IPS-NIHi7 (cell line): ENCODE data around the gene RAPGEF1.

Source experiments
- DNase-seq: peaks from one replicate; pipeline ENCODE4 v3.0.0; 2012; ENCODE audit warnings: mixed read lengths; ENCODE audit errors: extremely low spot score

The RAPGEF1 gene

DNA sequence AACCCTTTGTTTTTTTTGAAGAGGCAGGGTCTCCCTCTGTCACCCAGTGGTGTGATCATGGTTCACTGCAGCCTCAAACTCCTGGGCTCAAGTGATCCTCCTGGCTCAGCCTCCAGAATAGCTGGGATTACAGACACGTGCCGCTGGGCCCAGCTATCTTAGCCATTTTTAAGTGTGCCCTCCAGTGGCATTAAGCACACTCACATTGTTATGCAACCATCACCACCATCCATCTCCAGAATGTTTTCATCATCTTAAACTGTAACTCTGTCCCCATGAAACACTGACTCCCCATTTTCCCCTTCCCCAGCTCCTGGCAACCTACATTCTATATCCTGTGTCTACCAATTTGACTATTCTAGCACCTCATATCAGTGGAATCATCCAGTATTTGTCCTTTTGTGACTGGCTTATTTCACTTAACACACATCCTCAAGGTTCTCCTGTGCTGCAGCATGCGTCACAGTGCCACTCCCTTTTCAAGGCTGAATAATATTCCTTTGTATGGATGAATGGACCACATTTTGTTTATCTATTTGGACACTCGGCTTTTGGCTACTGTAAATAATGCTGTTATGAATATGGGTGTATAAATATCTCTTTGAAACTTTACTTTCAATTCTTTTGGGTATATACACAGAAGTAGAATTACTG is 12.5 kb upstream of the RAPGEF1 start:
- DNase-seq, result no peak

DNA sequence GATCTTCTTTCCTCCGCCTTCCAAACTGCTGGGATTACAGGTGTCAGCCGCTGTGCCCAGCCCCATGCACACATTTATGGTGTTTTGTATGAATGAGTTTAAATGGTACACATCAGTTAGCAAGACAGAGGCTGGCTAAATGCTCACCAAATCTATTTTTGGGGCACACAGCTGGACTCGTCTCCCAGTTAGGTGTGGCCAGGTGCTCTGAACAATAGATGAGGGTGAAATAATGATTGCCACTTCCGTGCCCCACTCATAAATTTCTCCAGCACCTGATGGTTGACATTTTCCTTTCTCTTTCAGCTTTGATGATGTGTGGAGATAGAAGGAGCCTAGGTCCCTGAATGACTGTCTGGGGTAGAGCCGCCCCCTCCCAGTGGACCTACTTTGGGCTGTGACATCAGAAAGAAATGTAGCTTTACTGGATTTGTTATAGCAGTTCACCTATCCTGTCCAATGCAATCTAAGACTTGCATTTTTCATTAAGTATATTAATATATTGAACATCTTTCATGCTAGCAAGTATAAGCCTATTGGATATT is 8.6 kb upstream of the RAPGEF1 start:
- no peak for DNase-seq

DNA sequence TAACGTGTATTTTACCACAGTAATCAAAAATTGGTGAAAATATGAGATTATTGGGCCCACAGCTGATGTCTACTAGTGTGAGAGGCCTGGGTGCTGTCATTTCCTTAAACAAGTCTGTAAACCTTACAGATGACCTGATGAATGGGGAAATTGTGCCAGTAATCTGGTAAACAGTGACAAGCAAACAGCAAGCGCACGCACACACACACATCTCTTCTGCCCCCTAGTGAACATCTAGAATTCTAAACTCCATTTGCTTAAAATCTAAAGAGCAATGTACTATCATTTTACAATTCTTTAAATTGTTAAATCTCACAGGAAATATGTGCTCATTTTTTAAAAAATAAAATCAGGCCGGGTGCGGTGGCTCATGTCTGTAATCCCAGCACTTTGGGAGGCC is 7.5 kb upstream of the RAPGEF1 start:
- DNase-seq, result no peak

DNA sequence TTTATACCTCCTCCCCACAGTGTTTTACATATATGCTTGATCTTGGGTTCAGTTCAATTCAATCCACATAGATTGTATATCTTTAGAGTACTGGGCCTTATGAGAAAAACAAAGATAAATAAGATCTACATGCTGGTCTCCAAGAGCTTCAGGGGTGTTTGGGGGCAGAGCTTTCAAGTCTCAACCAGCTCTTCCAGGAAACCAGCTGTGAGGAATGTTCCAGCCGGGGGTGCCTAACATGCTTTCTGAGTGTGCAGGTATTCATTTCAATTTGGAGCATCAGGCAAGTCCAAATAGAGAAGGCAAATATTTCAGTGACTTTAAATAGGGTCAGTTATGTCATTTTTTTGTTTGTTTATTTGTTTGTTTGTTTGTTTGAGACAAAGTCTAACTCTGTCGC is 5.7 kb upstream of the RAPGEF1 start:
- DNase-seq, result no peak

DNA sequence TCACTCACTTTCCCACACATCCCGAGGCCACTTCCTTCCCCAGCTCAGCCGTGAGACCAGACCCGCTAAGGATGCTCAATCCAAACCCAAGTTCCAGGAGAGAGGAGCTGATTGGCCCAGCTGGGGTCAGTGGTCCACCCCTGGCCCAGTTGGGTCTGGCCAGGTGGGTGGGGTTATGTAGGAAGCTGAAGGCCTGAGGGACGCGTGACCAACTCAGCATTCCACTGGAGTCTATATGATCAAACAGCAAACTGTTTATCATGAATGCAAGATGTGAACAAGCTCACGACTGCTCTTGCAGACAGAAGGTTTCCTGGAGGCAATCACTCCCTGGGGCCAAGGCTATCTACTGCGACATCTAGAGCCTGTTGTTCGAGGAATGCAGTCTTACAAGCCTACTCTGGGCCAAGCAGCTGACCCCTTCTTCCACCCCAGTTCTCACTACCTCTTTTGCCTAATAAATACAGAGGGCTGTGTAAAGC is 4.9 kb upstream of the RAPGEF1 start:
- no peak for DNase-seq

DNA sequence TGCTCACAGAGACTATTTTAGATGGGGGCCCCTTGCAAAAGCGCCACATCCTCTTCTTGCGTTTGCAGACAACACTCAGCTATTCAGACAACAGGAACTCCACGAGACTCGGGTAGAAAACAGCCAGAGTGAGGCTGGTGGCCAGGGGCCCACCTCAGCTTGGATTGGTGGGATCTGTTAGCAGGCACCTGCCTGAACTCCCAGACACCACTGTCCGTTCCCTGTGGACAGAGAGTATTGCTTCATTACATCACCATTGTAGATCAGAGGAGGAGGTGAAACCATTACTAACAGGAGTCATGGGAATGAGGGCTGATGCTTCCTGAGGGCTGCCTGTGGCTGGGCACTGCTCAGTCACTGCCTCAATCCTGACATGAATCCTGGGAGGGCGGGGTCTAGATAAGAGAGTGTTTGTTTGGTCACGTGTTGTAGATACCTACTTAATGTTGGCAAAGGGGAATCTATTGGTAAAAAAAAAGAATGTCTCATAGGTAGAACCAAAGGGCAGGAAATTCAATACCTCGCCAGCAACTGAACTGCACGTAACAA is 4.4 kb upstream of the RAPGEF1 start:
- DNase-seq, result no peak

DNA sequence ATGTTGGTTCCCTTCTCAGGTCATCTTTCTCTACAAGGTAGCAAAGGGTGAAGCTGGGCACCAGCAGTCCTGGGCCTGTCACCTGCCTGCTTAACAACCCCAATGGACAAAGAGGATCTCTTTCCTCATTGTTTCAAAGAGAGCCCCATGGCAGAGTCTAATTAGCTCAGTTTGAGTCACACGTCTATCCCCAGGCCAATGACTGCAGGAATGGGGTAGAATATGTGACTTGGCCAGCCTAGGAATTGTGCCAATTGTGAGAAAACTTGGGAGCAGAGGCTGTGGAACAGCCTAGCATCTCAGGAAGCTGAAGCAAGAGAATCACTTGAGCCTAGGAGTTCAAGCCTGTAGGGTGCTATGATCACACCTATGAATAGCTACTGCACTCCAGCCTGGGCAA is 3.6 kb upstream of the RAPGEF1 start:
- no peak for DNase-seq

DNA sequence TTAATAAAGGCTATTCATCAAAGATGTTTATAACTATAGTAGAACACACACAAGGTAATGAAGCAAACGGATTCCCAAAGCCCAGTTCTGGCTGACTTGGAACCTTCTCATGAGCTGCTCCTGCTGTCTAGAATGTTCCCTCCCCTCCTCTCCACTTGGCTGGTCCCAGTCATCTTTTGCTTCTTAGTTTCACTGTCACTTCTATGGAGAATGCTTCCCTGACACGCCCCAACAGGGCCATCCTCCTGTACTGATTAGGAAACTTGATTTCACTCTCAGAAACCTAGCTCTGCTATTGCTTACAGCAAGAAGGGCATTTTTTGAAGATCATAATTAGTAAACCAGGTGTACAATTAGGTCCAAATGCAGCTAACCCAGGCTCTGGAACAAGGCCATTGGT is 3.2 kb upstream of the RAPGEF1 start:
- no peak for DNase-seq

DNA sequence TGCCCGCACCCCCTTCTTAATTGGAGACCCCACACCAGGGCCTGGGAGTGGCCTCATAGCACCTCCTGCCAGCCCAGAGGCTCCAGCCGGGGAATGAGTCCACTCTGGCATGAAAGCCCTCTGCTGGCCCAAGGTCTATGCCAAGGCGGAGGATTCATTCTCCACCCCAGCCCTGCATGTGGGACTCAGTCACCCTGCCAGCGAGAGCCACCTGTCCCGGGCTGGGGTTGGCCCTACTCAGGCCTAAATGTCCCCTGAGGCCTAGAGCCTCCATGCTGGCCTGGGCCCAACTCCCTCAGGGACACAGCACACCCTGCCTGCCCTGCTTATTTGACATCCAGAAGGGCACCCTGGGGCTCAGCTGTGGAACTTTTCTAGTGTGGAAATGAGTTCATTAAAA is 1.0 kb upstream of the RAPGEF1 start:
- DNase-seq, result no peak

DNA sequence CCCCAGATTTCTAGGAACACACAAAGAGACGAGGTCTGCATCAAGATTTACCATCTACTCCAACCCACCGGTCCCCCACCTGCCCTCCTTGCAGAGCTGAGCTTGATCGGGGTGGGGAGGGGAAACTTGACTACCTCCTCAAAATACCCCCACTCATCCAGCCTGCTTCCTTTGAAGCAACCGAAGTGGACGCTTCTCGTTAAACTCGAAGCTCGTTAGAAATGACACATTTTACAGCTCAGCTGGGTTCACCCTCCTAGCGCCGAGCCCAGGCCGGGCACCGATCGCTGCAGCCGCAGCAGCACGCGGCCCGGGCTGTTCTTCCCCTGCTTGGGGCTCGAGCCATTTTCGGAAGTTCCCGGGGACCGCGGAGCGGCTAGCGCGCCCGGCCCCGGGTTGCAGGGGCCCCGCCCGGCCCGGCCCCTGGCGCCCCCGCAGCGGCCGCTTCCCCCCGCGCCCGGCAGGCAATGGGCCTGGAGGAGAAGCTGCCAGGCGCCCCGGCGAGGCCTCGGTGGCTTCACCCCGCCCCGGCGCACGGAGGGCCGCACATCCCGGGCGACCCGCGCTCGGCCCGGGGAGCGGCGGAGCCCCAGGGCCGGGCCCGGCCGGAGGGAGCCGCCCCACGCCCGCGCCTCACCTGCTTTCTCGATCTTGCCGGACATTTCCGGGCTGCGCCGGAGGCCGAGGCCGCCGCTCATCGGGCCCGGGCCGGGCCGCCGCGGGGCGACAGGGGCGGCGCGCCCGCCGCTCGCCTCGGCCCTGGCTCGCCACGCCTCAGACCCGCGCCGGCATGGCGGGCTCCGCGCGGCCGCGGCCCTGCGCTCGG is 530 bp downstream of the RAPGEF1 start:
- DNase-seq, result peak; percentile 53

DNA sequence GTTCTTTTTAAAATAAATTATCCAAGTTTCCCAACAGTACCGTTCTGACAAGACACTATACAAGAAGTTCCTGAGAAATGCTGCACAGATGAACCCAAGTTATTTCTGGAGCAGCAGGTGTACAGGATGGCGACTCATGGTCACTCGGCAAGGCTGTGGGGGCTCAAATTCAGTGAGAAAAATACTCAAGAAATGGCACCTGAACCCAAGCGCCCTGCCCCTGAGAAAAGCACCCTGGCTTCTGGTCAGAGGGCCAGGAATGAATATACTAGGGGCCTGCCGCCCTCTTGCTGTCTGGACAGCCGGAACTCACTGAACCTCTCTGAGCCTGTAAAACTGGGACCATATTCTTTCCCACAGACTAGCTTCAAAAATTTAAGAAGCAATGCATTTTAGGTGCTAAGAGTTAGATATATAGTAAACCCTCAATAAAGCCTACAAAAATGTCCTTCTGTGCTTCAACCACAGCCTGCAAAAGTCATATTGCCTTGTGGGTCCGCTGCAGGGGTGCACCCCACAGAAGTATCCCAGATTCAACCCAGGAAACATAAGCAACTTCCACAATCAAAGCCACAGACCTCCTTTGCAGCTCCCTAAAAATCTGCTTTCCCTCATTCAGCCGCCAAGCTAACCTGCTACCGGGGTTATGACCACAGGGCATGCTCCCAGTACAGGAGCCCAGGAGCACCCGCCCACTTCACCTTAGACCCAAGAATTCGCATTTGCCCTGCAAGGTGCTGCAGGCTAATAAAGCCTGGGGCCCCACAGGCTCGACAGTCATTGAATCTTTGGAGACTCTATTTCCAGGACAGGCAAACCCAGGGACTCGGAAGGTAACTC is 1.4 kb downstream of the RAPGEF1 start:
- peak; percentile 63 for DNase-seq

DNA sequence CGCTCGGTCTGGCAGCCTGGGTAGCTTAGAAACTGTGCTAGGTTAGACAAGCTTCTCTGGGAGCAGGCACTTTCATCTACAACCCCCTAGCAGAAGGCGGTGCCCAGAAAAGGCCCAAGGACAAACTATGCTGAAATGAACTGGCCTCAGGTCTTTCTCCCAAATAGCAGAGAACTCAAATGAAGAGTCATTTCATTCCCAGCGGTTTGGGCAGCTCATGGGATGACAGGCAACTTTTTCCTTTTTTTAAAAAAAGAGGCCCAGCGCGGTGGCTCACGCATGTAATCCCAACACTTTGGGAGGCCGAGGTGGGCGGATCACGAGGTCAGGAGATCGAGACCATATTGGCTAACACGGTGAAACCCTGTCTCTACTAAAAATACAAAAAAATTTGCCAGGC is 2.5 kb downstream of the RAPGEF1 start:
- DNase-seq, result no peak

DNA sequence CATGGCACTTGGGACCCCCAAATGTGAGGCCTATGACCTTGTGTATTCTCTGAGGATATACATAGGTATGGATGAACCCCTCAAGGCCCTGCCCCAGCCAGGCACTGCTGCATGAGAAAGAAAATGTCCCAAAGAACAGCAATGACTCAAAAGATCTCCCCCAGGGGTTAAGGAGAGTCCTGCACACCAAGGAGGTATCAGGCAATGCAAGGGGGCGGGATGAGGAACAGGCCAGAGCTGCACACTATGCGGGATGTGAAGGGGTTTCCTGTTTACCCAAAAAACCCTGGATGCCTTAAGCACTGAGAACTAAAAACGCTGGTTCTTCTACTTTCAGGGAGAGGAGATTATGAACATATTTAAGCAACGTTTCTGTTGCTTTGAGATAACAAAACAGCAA is 3.4 kb downstream of the RAPGEF1 start:
- DNase-seq, result no peak

DNA sequence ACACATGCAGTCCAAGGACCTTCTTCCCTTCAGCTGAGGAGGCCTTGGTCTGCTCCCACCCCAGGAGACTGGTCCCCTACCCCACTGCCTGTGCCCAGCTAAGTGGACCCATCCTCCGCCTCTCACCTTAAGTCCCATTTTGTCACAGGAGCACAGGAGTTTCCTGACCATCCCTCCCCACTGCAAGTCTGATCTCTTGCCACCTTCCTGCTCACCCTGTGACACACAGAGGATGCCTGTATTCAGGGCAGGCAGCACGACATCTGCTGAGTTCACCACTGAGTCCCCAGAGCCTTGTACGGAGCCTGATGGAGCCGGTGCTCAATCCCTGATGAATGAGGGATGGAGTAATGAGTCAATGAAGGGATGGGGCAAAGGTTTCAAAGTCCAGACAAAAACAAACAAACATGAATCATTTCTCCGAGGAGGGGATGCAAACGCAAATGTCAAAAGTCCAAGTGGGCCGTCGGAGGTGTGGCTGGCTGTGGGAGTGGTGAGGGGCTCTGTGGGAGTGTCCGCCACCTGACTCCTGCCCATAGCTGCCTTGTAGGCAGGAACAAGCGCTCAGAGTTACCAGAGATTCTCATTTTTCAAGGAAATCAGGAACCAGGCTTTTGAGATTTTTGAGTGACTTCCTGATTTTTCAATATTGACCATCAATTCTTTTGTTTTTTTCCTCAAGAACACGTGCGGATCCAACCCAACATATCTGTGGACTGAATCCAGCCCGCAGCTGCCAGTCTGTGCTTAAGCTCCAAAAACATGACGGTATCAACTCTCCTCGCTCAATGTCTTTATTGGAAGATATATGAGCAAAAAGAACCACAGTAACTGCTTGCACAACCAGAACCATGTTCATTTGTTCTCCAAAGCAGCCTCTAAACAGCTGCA is 4.4 kb downstream of the RAPGEF1 start:
- DNase-seq, result no peak

DNA sequence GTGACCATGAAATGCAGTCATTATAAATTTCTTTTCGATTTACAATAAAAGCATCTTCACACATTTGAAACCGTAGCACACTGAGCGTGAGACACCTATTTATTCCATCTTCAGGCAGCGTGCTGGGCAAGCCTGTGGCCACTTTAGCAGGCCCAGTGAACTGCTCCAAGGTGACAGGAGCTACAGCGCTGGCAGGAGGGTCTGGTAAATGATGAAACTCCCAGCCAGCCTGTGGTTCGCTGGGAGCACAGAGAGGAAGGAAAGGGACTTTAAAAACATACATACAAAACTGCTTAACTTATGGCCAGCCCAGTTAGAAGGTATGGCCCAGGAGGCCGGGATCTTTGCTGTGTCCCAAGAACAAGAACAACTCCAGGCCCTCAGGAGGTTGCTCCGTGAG is 5.1 kb downstream of the RAPGEF1 start:
- DNase-seq, result no peak

DNA sequence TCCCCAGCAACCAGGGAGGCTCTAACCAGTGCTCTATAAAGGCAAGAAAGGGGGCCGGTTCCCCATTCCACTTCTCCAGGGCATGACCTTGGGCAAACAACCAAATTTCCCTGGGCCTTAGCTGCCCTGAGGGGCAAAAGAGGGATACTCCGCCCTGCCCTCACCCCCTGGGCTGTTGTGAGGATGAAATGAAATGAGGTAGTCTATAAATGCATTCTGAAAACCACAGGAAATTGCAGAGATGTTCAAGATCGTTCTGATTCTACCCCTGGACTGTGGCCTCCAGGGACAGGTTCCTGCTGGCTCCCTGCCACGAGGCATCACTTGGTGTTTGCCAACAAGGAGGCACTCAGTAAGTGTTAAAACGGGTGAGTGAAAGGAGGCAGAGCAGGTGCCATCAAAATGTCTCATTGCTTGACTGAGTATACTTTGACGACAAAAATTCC is 5.7 kb downstream of the RAPGEF1 start:
- DNase-seq, result no peak

DNA sequence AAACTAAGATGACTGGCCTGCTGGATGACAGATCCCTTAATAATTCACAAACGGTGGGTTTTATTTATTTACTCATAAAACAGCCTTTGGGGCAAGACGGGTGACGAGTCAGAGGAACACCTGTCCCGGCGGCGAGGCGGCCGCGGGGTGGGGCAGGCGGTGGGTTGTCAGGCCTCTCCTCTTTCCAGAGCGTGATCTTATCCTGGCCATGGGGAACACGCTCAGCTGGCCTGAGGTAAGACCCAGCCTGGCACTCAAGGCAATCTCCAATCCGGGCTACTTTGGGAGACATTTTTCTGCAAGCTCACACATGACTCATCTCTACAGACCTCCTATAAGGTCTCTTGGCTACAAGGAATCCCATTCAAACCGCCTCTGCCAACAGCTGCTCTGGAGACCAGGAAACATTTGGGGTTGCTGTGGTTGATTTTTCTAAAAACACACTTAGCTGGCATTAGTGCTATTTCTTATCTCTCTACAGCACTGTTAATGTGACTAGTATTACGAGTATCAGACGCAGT is 6.3 kb downstream of the RAPGEF1 start:
- DNase-seq, result no peak

DNA sequence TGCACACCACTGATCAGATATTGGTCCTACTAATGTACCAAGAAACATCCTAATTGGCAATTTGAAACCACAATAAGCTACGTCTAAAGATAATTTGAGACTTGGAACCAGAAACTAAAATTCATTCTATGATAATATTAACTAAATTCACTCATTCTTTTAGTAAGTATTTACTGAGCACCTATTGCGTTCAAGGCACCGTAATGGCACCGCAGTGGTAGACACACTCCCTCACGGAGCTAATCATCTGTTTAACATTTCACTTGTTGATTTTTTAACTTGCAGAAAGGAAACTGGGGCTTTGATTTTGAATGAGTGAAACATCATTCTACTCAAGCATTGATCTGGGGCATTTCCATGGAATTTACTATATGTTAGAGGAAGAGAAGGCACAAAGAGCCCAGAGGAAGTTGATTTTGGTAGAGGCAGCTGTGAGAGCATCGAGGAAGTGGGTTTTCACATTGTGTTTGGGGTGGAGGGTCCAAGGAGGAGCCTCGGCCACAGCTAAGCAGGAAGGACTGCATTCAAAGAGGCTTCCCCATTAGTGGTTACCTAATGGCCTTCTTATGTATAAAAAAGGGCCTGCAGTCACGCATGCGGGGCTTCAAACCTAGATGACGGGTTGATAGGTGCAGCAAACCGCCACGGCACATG is 7.1 kb downstream of the RAPGEF1 start:
- no peak for DNase-seq

DNA sequence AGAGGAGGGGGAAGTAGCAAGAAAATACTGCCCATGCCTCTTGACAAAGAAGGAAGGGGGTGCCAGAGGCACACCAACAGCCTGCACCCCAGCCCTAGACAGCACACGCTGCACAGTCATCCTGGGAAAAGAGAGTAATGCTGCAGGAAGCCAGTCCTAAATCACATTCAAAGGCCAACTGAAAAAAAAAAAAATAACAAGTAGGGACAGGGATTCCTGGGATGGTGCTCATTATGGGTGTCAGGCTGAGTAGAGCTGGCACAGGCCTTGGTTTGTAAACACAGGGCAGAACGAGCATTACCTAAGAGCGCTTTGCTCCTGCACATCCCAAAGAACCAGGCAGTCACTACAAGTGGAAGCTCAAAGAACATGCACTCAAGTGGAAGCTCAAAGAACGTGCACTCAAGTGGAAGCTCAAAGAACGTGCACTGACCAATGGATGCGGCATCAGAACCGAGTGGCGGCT is 7.8 kb downstream of the RAPGEF1 start:
- DNase-seq, result no peak

DNA sequence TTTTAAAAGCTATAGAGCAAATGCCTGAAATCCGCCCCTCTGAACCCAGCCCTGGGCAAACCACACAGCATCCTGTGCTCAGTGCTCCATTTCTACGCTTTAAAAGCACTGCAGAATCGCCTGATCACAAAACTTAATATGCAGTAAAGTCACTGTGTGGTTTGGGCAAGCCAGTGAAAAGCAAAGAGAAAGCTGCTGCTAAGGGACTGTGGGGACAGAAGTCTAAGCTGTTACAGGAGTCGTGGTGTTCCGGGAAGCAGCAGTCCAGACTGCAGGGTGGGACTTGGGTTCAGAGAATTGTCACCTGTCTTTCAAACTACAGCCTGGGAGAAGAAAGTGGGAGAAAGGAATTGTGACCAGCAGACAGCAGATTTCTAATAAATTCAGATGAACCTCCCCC is 8.2 kb downstream of the RAPGEF1 start:
- DNase-seq, result peak; percentile 3
